Sigmoid colon (tissue), 7 donors: ENCODE data around the gene RBBP7. TPM values are rescaled to one million over a fixed set of nuclear protein-coding genes. Genes with fewer than 3 reads are reported as not detected.

ENCODE experiments used
- DNase-seq: peaks from one replicate; pipeline ENCODE4 v3.0.0-alpha.2; 2019
- H3K27ac ChIP-seq, 4 donors: fragments of 200-600 bp; sonication (generic); one replicate each; pipeline ENCODE4 v1.5.1; 2016 to 2019; ENCODE audit warnings: mild to moderate bottlenecking in 1 of 4
- H3K27me3 ChIP-seq, 3 donors: fragments of 200-600 bp; sonication (generic); one replicate each; pipeline ENCODE4 v1.5.1; 2019; ENCODE audit warnings: mild to moderate bottlenecking in 1 of 3
- H3K36me3 ChIP-seq, 4 donors: fragments of 200-600 bp; sonication (generic); one replicate each; pipeline ENCODE4 v1.5.1; 2016 to 2019
- H3K4me1 ChIP-seq, 4 donors: fragments of 200-600 bp; sonication (generic); one replicate each; pipeline ENCODE4 v1.5.1; 2017 to 2019
- H3K4me3 ChIP-seq, 4 donors: fragments of 200-600 bp; sonication (generic); one replicate each; pipeline ENCODE4 v1.5.1; 2017 to 2019; ENCODE audit warnings: mild to moderate bottlenecking in 2 of 4, moderate library complexity in 1 of 4
- H3K9me3 ChIP-seq, 4 donors: fragments of 200-600 bp in 3 of 4; sonication (generic) in 3 of 4; one replicate each; pipeline versions ENCODE4 v1.5.1 to v1.6.1; 2013 to 2019
- EP300 ChIP-seq, 4 donors: sonication (generic); formaldehyde crosslinking; IDR thresholded peaks; one replicate each; pipeline ENCODE4 v1.6.1; 2017; ENCODE audit warnings: antibody characterized with exemption in 4 of 4
- POLR2A ChIP-seq, 2 donors: fragments of 450-650 bp; IDR thresholded peaks; one replicate each; pipeline ENCODE4 v1.6.1; 2016; ENCODE audit warnings: antibody characterized with exemption in 2 of 2, mild to moderate bottlenecking in 2 of 2, moderate library complexity in 2 of 2
- POLR2AphosphoS5 ChIP-seq, 4 donors: sonication (generic); formaldehyde crosslinking; IDR thresholded peaks; one replicate each; pipeline ENCODE4 v1.6.1; 2017; ENCODE audit warnings: antibody characterized with exemption in 4 of 4
- WGBS, 2 donors: extraction: QIAGEN DNeasy Blood & Tissue Kit; methylation state at CpG; one replicate each; pipeline ENCODE4 v1.1.7; 2013; 5-methylcytosine and 5-hydroxymethylcytosine counted together
- intact Hi-C: fragments of 100-400 bp; cut with DNase I; formaldehyde crosslinking; loops from one replicate; pipeline ENCODE4 v1.15.1; 2023
- polyA plus RNA-seq, 3 donors: library from polyadenylated mRNA; stranded (reverse); fragments of 200-250 nt; gene quantifications; one replicate each; pipeline ENCODE4 v1.2.3, GENCODE V29; 2013
- small RNA-seq, 3 donors: library from RNA; depleted of rRNA; stranded (forward); fragments of <200 nt; gene quantifications; one replicate each; pipeline ENCODE3, GENCODE V24; 2016
- total RNA-seq, 4 donors: library from RNA; depleted of rRNA; stranded (reverse); fragments of >200 nt; gene quantifications; one replicate each; pipeline ENCODE4 v1.1.0, GENCODE V29; 2016
- TF ChIP-seq, protein P1 (sequence below), 4 experiments: fragments of 450-650 bp in 3 of 4; fragments of 200-600 bp in 1 of 4; IDR thresholded peaks; one replicate each; pipeline ENCODE4 v1.5.1; 2016 to 2019; ENCODE audit warnings: antibody characterized with exemption in 4 of 4, mild to moderate bottlenecking in 3 of 4, moderate library complexity in 2 of 4
- donor health status: healthy with polysubstance abuse.
- donor health status: Bipolar disorder and iron deficiency.
- donor health status: healthy.

Gene RBBP7
- total and polyA plus RNA-seq, 7 donors: 59.4 to 130 (median 109) TPM

DNA sequence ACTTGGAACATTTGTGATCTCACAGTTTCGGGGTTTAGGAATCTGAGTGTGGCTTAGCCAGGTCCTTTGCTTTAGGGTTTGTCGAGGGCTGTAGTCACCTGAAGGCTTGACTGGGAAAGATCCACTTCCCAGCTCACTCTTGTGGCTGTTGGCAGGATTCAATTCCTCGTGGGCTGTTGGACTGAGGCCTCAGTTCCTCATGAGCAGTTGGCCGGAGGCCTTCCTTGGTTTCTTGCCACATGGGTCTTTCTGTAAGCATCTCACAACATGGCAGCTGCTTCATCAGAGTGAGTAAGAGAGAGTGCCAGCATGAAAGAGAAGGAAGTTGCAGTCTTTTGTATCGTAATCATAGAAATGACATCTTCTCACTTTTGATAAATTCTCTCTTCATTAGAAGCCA, 72.8 kb downstream of the RBBP7 start:
- H3K4me3 ChIP-seq: no peak overlapping the region
- no peaks in the 10 kb centered on the region for H3K4me1 ChIP-seq
- 84 to 87% methylated on average over 5 of the region's 5 CpGs for WGBS, 2 donors
- DNase-seq: peak; percentile 82
- no peak overlapping the region for H3K27ac ChIP-seq
- intact Hi-C loops: no loop called here
- TF ChIP-seq POLR2A (IDR thresholded peaks at IDR 0.05) (no peak), EP300 (IDR thresholded peaks at IDR 0.05) (no peak), POLR2AphosphoS5 (IDR thresholded peaks at IDR 0.05) (no peak)
- TF ChIP-seq, protein P1, sequence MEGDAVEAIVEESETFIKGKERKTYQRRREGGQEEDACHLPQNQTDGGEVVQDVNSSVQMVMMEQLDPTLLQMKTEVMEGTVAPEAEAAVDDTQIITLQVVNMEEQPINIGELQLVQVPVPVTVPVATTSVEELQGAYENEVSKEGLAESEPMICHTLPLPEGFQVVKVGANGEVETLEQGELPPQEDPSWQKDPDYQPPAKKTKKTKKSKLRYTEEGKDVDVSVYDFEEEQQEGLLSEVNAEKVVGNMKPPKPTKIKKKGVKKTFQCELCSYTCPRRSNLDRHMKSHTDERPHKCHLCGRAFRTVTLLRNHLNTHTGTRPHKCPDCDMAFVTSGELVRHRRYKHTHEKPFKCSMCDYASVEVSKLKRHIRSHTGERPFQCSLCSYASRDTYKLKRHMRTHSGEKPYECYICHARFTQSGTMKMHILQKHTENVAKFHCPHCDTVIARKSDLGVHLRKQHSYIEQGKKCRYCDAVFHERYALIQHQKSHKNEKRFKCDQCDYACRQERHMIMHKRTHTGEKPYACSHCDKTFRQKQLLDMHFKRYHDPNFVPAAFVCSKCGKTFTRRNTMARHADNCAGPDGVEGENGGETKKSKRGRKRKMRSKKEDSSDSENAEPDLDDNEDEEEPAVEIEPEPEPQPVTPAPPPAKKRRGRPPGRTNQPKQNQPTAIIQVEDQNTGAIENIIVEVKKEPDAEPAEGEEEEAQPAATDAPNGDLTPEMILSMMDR (IDR thresholded peaks at IDR 0.05): no peak
- H3K36me3 ChIP-seq: peaks cover 0 to 10% (median 3%) of the 10 kb centered on the region in 4 donors
- no peaks in the 10 kb centered on the region for H3K27me3 ChIP-seq
- H3K9me3 ChIP-seq: no peaks in the 10 kb centered on the region

DNA sequence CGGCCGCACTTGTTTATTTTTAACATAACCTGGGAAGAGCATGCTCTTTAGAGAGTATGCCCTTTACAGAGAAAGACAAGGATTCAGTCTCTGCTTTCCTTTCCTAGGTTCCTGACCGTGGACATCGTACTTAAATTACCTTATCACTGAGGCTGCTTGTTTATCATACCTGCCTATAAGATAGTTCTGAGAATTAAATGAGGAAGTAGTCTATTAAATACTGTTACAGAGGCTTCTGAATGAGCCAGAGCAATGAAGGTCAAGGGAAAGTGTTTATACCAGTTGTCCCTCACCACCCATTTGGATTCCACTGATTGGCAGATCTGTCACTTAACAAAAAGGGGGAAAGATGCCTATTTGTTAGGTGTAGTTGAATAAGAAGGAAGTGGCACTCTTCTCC, 73.9 kb downstream of the RBBP7 start:
- Histone ChIP-seq H3K4me1 (no peaks in the 10 kb centered on the region), H3K9me3 (no peaks in the 10 kb centered on the region), H3K36me3 (peaks cover 0 to 10% (median 3%) of the 10 kb centered on the region in 4 donors), H3K4me3 (no peak overlapping the region), H3K27me3 (no peaks in the 10 kb centered on the region), H3K27ac (no peak overlapping the region)
- intact Hi-C loops: no loop called here
- no peak for DNase-seq
- WGBS, 2 donors: 78 to 90% methylated on average over 4 of the region's 4 CpGs
- TF ChIP-seq POLR2AphosphoS5 (IDR thresholded peaks at IDR 0.05): no peak

Small RNAs within 50 kb of the gene (small RNA-seq; reads per million reads assigned to genes)
- gene RF00019 (0 reads per million in 3 donors), gene RNU4-6P (0 reads per million in 3 donors), gene RPL12P49 (0 reads per million in 3 donors)

Other genes with a start within 250 kb of the RBBP7 start
- gene S100G, start 220.2 kb downstream of the RBBP7 start, total RNA-seq: not detected
- gene S100G, start 220.2 kb downstream of the RBBP7 start, polyA plus RNA-seq: not detected
- gene CTPS2, start 157.7 kb downstream of the RBBP7 start, total RNA-seq: 10 to 100 TPM; 11.7 to 23.0 (median 16.0) TPM
- 1 to 10 TPM; 6.0 to 8.3 (median 7.9) TPM for gene CTPS2, start 157.7 kb downstream of the RBBP7 start, polyA plus RNA-seq
- gene SYAP1, start 150.8 kb downstream of the RBBP7 start, total RNA-seq: 10 to 100 TPM; 17.5 to 19.9 (median 19.4) TPM
- 10 to 100 TPM; 19.1 to 31.4 (median 22.2) TPM for gene SYAP1, start 150.8 kb downstream of the RBBP7 start, polyA plus RNA-seq
- 10 to 100 TPM; 11.5 to 20.1 (median 13.2) TPM for gene TXLNG, start 83.9 kb downstream of the RBBP7 start, total RNA-seq
- gene TXLNG, start 83.9 kb downstream of the RBBP7 start, polyA plus RNA-seq: 1 to 10 TPM; 3.9 to 7.4 (median 5.4) TPM
- gene REPS2, start 76.3 kb upstream of the RBBP7 start, total RNA-seq: 10 to 100 TPM in 1 of 4 donors, 1 to 10 TPM in 3; 3.9 to 10.9 (median 5.5) TPM
- gene REPS2, start 76.3 kb upstream of the RBBP7 start, polyA plus RNA-seq: 10 to 100 TPM in 1 of 3 donors, 1 to 10 TPM in 2; 2.4 to 10.2 (median 9.2) TPM